ENCODE results near the gene POLR3GL.

The POLR3GL gene

DNA sequence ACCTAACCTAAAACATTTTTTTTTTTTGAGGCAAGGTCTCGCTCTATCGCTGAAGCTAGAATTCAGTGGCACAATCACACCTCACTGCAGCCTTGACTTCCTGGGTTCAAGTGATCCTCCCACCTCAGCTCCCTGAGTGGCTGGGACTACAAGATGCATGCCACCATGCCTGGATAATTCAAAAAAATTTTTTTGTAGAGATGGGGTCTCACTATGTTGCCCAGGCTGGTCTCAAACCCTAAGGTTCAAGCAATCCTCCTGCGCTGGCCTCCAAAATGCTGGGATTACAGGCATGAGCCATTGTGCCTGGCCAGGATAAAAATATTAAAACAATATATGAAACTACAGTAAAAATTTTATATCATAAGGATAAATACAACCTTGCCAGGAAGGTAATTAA is 11.6 kb upstream of the POLR3GL start:
- DNase-seq (ENCODE audit: insufficient read length) (no peak), FAIRE-seq (no peak)
- no peak for TF ChIP-seq POLR2AphosphoS5 (IDR thresholded peaks at IDR 0.05; ENCODE audit: low read depth, low read length)
- no peak for TF ChIP-seq TAF1 (IDR thresholded peaks at IDR 0.05; ENCODE audit: borderline replicate concordance, low read depth, low read length)
- TF ChIP-seq POLR2A (IDR thresholded peaks at IDR 0.05; ENCODE audit: low read depth, low read length), result no peak

DNA sequence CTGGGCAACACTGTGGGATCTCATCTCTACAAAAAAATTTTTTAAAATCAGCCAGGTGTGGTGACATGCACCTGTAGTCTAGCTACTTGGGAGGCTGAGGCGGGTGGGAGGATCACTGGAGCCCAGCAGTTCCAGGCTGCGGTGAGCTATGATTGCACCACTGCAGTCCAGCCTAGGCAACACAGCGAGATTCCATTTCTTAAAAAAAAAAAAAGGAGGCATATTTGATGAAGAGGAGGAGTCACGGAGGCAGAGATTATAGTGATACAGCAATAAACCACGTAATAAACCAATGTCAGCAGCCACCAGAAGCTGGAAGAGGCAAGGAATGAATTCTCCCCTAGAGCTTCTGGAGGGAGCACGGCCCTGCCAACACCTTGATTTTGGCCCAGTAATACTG is 10.6 kb upstream of the POLR3GL start:
- DNase-seq (ENCODE audit: insufficient read length) (no peak), FAIRE-seq (no peak)
- no peak for TF ChIP-seq POLR2A (IDR thresholded peaks at IDR 0.05; ENCODE audit: low read depth, low read length)
- TF ChIP-seq TAF1 (IDR thresholded peaks at IDR 0.05; ENCODE audit: borderline replicate concordance, low read depth, low read length), result no peak
- TF ChIP-seq POLR2AphosphoS5 (IDR thresholded peaks at IDR 0.05; ENCODE audit: low read depth, low read length), result no peak

DNA sequence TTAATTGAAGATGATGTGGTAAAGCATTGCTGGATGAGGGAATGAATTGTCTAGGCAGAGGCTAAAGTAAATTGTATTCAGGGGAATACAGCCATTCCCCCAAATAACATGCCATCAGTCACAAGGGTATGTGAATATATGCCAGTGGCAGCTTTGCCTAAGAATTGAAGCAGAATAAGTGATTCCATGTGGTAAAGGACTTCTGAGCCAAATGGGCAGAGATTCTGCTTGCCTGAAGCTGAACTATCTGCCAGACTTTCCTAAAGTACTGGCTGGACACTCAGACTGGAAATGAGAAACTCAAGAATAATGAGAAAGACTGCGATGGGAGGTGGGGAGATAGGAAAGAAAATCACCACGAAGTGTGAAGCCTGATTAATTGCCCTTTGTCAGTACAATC is 9.1 kb upstream of the POLR3GL start:
- TF ChIP-seq POLR2AphosphoS5 (IDR thresholded peaks at IDR 0.05; ENCODE audit: low read depth, low read length) (no peak), TAF1 (IDR thresholded peaks at IDR 0.05; ENCODE audit: borderline replicate concordance, low read depth, low read length) (no peak), POLR2A (IDR thresholded peaks at IDR 0.05; ENCODE audit: low read depth, low read length) (no peak)
- FAIRE-seq (no peak), DNase-seq (ENCODE audit: insufficient read length) (no peak)

DNA sequence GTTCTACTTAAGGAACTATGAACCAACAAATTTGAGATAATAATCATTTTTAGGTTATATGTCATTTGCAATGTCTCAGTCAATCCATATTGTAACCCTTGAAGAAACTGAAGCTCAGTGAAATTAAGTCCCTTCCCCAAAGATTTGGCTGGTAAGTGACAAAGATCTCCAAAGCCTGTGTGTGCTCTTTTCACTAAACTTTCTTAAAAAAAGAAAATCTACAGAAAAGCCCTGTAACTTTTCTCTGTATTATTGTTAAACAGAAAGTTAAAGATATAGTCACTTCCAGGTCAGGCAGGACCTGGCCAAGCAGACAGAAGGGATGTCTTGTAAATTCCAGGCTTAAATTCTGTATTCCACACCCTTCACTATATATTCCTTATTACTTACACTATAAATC is 8.1 kb upstream of the POLR3GL start:
- DNase-seq (ENCODE audit: insufficient read length) (no peak), FAIRE-seq (no peak)
- TF ChIP-seq POLR2AphosphoS5 (IDR thresholded peaks at IDR 0.05; ENCODE audit: low read depth, low read length) (no peak), TAF1 (IDR thresholded peaks at IDR 0.05; ENCODE audit: borderline replicate concordance, low read depth, low read length) (no peak), POLR2A (IDR thresholded peaks at IDR 0.05; ENCODE audit: low read depth, low read length) (no peak)

DNA sequence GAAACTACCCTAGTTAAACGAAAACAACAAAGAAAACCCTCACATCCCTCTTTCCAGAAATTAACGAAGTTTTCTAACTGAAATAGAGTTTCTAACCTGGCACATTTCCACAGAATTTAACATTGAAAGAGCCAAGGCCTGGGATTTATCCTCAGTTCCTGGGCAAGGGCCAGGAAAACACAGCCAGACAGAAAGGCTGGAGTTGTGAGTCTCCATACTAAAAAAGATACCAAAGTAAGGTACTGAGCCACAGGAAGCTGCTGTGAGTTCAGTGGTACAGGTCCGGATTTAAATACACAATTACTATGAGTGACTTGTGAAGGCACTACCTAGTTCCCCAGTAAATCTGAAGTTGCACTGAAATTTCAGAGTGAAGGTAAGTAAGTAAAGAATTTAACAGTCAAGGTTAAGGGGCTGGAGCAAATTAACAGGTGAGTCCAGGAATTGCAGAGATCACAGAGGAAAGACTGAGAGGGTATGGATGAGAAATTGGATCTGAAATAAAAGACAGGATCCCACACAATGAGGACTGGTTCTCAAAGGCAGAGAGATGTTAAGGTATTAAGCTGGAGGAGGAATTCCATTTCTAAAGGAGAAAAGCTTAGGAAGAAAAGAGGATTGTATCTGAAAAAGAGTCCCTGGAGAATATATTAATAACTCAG is 7.6 kb upstream of the POLR3GL start:
- FAIRE-seq, result no peak
- no peak for DNase-seq (ENCODE audit: insufficient read length)

DNA sequence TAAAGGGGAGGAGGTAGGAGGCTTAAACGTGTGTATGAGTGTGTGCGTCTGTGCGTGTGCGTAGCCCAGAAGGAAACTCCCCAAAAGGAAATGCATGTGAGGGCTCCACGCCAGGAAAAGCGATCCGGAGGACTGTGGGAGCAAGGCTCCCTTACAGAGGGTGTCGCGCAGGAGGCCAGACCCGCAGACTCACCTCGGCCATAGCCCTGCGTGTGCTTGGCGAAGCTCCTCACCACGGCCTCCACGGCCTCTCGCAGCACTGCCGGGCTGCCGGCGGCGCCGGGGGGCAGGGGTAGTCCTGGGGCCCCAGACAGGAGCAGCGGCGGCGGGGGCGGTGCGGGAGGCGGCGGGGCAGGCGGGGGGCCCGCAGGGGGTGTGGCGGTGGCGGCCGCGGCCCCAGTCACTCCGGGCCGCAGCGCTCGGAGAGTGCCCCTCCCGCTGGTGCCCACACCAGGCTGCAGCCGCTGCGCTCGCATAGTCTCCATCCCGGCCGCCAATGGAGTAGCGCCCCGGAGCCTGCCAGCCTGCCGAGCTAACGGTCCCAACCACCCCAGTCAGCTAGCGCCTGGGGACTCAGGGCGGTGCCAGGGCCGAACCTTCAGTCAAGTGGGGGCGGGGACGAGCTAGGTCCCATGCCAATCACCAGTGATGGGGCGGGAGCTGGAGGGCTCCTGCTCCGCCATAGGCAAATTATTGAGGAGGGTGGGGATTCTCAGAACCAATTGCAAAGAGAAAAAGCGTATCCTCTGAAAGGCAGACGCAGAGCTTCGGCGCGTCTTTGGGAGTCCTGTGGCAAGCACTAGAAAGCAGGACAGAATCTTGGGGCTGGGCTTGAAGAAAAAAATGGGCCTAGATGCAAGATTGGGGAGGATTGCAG is 6.8 kb upstream of the POLR3GL start, which contains the start of gene LIX1L:
TSS of gene LIX1L (minus strand) at position 575 of the 877 bp plus-strand sequence. CDS start at position 485, 90 bp downstream.
- DNase-seq (ENCODE audit: insufficient read length) (peak; percentile 89), FAIRE-seq (peak; percentile 87)
- TF ChIP-seq POLR2AphosphoS5 (IDR thresholded peaks at IDR 0.05; ENCODE audit: low read depth, low read length), result peak; percentile 64; the same call in 1 of the 2 replicates
- no peak for TF ChIP-seq TAF1 (IDR thresholded peaks at IDR 0.05; ENCODE audit: borderline replicate concordance, low read depth, low read length)
- TF ChIP-seq POLR2A (IDR thresholded peaks at IDR 0.05; ENCODE audit: low read depth, low read length), result peak; percentile 74

More for the DNA sequence above, 7.6 kb upstream of the POLR3GL start:
- no peak for TF ChIP-seq POLR2AphosphoS5 (IDR thresholded peaks at IDR 0.05; ENCODE audit: low read depth, low read length)
- no peak for TF ChIP-seq TAF1 (IDR thresholded peaks at IDR 0.05; ENCODE audit: borderline replicate concordance, low read depth, low read length)
- TF ChIP-seq POLR2A (IDR thresholded peaks at IDR 0.05; ENCODE audit: low read depth, low read length), result no peak

DNA sequence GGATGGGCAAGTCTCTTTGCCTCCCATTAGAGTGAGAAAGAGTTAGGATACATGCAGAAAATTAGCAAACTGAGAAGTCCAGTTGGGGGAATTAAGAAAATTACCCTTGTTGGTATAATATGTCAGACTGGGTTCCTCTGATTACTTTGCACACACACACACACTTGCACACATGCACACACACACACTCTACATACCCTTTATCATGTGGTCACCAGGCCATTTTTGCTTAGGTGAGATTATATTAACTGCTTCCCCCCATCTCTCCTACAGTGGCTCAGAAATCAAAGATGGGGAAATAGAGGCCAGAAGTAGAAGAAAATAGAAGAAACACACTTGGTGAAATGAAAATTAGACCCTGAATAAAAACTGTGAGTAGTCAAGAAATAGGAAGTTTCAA is 5.8 kb upstream of the POLR3GL start:
- FAIRE-seq (no peak), DNase-seq (ENCODE audit: insufficient read length) (no peak)
- TF ChIP-seq POLR2AphosphoS5 (IDR thresholded peaks at IDR 0.05; ENCODE audit: low read depth, low read length) (no peak), POLR2A (IDR thresholded peaks at IDR 0.05; ENCODE audit: low read depth, low read length) (no peak), TAF1 (IDR thresholded peaks at IDR 0.05; ENCODE audit: borderline replicate concordance, low read depth, low read length) (no peak)

DNA sequence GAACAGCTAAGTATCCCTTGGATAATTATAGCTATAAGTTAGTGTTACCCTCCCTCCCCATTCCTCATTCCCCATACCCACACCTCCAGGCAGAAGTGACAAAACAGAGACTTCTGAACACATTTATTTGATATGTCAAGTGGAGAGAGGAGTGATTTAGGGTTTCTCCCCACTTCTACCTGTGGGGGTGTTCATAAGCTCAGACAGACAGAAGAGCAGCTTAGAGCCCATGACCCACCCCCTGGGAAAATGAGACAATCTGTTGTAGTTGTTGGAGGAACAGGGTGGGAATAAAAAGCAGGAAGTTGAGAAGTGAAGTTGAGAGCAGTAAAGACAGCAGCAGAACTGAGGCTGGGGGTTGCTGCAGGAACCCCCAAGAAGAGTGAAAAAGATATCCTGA is 5.2 kb upstream of the POLR3GL start:
- FAIRE-seq (no peak), DNase-seq (ENCODE audit: insufficient read length) (no peak)
- TF ChIP-seq POLR2AphosphoS5 (IDR thresholded peaks at IDR 0.05; ENCODE audit: low read depth, low read length) (no peak), TAF1 (IDR thresholded peaks at IDR 0.05; ENCODE audit: borderline replicate concordance, low read depth, low read length) (no peak), POLR2A (IDR thresholded peaks at IDR 0.05; ENCODE audit: low read depth, low read length) (no peak)

DNA sequence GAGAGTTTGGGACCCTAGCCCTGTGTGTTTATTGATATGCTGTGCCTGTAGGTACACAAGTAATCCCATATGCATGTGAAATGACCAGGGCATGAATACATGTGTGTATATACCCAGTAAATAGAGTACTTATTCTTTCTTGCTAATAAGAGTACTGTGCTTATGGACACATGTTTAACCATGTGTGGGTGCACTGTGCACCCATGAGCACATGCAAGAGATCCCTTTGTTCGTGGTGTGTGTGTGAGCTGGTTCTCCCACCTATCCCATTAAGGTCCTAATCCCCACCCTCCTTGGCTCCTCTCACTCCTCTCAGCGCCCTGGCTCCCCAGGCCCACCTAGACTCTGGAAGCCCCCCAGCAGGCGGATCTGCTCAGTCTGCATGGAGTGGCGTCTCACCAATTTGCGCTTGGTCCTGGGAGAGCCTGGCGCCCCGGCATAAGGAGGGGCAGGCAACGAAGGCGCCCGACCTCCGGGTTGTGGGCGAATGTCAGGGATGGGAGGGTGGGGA is 4.5 kb upstream of the POLR3GL start:
- FAIRE-seq (no peak), DNase-seq (ENCODE audit: insufficient read length) (no peak)
- TF ChIP-seq POLR2A (IDR thresholded peaks at IDR 0.05; ENCODE audit: low read depth, low read length), result no peak

DNA sequence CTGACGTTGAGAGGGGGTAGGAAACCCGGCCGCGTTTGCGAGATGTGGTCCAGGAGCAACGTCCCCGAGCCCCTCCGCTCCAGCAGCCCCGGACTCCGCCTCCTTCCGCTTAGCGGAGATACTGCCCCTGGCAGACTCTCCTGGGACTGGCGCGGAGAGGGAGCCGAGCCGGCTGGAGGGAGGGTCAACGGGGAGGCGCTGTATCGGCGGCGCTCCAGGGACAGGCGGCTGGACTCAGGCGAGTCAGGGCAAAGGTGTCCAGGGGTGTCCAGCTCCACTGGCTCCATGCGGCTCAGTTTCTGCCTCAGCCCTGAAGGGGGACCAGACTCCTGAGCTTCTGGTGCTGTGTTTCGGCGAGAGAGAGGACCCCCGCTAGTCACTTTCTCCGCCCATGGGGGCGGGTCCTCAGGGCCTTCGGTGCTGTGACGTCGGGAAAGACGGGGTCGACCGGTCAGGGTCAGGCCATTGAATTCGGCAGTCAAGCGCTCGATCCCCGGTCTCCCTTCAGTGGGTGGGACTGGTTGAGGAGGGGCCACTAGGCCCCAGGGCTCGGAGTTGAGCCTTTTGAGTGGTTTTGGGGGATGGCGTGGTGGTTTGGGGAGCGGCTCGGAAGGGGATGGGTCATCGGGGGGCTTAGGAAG is 3.9 kb upstream of the POLR3GL start:
- no peak for DNase-seq (ENCODE audit: insufficient read length)
- FAIRE-seq, result no peak

DNA sequence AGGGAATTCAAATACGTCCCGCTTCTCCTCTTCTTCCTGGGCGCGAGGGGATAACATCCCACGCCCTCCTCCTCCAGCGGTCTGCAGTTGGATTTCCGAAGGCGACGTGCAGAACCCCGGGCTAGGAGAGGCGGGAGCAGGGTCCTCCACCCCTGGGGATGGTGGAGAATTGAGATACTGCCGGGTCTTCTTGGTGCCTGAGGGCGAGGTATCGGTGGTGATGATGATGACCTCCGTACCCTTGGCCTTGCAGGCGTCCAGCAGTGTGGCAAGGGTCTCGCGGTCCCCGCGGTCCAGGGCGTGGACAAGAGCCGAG is 3.4 kb upstream of the POLR3GL start:
- no peak for FAIRE-seq
- DNase-seq (ENCODE audit: insufficient read length), result no peak
- no peak for TF ChIP-seq TAF1 (IDR thresholded peaks at IDR 0.05; ENCODE audit: borderline replicate concordance, low read depth, low read length)
- TF ChIP-seq POLR2AphosphoS5 (IDR thresholded peaks at IDR 0.05; ENCODE audit: low read depth, low read length), result no peak
- TF ChIP-seq POLR2A (IDR thresholded peaks at IDR 0.05; ENCODE audit: low read depth, low read length), result no peak

More for the DNA sequence above, 3.9 kb upstream of the POLR3GL start:
- TF ChIP-seq POLR2A (IDR thresholded peaks at IDR 0.05; ENCODE audit: low read depth, low read length), result no peak
- no peak for TF ChIP-seq POLR2AphosphoS5 (IDR thresholded peaks at IDR 0.05; ENCODE audit: low read depth, low read length)
- TF ChIP-seq TAF1 (IDR thresholded peaks at IDR 0.05; ENCODE audit: borderline replicate concordance, low read depth, low read length), result no peak
